Muscle layer of duodenum (tissue), 2 donors: ENCODE measurements around the gene TNFRSF11A.
A peak's percentile ranks its signal among the peaks of the same experiment; 100 is the strongest.

Source experiments
- H3K27ac ChIP-seq: one replicate; pipeline ENCODE4 v1.7.0; 2013; ENCODE audit warnings: mild to moderate bottlenecking, low read length
- H3K27me3 ChIP-seq: one replicate; pipeline ENCODE4 v1.7.0; 2013; ENCODE audit warnings: low read depth, mild to moderate bottlenecking, control low read depth, low read length
- H3K36me3 ChIP-seq, 2 donors: one replicate each; pipeline ENCODE4 v1.7.0; 2013; ENCODE audit warnings: low read length in 2 of 2, control low read depth in 1 of 2, mild to moderate bottlenecking in 1 of 2; ENCODE audit not compliant: insufficient read depth in 2 of 2, control insufficient read depth in 1 of 2
- H3K4me1 ChIP-seq, 2 donors: one replicate each; pipeline ENCODE4 v1.7.0; 2013; ENCODE audit warnings: low read length in 2 of 2, mild to moderate bottlenecking in 2 of 2, control low read depth in 1 of 2, moderate library complexity in 1 of 2; ENCODE audit not compliant: insufficient read depth in 2 of 2, control insufficient read depth in 1 of 2
- H3K4me3 ChIP-seq, 2 donors: one replicate each; pipeline ENCODE4 v1.7.0; 2013; ENCODE audit warnings: low read length in 2 of 2, low read depth in 1 of 2, mild to moderate bottlenecking in 1 of 2
- H3K9me3 ChIP-seq, 2 donors: one replicate each; pipeline ENCODE4 v1.7.0; 2013; ENCODE audit warnings: low read length in 2 of 2, control low read depth in 1 of 2, mild to moderate bottlenecking in 1 of 2; ENCODE audit not compliant: control insufficient read depth in 1 of 2
- donor health status: healthy.

The TNFRSF11A gene

DNA sequence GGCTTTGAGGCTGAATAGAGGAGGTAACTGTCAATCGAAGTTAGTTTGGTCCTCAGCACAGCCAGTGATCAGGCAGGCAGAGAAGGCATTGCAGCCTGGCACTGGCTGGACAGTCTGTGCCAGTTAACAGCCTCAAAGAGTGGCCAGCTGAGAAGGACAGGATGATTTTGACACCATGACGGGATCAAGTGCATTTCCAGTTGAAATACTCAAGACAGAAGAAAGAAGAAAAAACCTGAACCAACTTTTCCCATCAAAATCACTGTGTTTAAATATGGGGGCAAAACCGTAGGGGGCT is 101.0 kb downstream of the TNFRSF11A start:
- no peaks in the 10 kb centered on the region for H3K36me3 ChIP-seq
- no peak overlapping the region for H3K27ac ChIP-seq
- peaks cover 0 to 4% of the 10 kb centered on the region in 2 donors for H3K4me1 ChIP-seq
- no peak overlapping the region for H3K4me3 ChIP-seq
- H3K9me3 ChIP-seq = no peaks in the 10 kb centered on the region
- H3K27me3 ChIP-seq = no peaks in the 10 kb centered on the region

DNA sequence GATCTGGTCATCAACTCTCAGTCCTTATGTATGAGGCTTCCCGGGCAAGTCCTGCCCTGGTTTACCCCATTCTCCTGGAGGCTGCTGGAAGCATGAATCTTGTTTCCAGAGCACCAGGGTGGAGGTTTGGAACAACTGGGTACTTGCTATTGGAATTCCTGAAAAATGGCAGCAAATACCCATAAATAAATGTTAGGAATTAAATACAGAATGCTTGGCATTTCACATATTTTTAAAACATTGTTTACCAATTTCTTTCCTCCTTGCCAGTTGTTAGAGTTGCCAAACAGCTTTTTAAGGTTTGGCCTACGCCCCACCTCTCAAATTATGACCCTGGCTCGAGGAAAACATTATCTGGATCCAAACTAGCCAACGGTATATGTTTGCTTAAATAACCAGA is 107.1 kb downstream of the TNFRSF11A start:
- Histone ChIP-seq H3K27ac (no peak overlapping the region), H3K36me3 (no peaks in the 10 kb centered on the region), H3K4me3 (no peak overlapping the region), H3K4me1 (peaks cover under 1 to 7% of the 10 kb centered on the region in 2 donors), H3K9me3 (no peaks in the 10 kb centered on the region), H3K27me3 (no peaks in the 10 kb centered on the region)

DNA sequence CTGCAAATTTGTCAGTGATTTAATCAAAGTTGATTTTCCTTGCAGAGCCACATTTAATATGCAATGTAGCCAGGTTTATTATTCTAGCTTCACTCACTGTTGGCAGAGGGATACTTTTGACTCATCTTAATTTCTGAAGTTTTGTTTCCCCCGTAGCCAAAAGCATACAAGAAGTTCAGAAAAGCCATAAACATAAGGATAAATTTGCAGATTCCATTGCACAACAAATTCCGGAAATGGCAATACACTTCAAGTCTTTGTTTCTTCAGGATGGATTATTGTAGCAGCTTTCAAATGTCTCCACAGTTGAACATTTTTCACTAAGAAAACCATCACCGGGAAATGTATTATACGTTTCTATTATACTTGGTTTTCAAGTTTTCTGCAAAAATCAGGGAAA is 109.7 kb downstream of the TNFRSF11A start:
- Histone ChIP-seq H3K9me3 (no peaks in the 10 kb centered on the region), H3K27ac (no peak overlapping the region), H3K4me3 (no peak overlapping the region), H3K4me1 (peaks cover 7 to 8% of the 10 kb centered on the region in 2 donors), H3K27me3 (no peaks in the 10 kb centered on the region), H3K36me3 (no peaks in the 10 kb centered on the region)

DNA sequence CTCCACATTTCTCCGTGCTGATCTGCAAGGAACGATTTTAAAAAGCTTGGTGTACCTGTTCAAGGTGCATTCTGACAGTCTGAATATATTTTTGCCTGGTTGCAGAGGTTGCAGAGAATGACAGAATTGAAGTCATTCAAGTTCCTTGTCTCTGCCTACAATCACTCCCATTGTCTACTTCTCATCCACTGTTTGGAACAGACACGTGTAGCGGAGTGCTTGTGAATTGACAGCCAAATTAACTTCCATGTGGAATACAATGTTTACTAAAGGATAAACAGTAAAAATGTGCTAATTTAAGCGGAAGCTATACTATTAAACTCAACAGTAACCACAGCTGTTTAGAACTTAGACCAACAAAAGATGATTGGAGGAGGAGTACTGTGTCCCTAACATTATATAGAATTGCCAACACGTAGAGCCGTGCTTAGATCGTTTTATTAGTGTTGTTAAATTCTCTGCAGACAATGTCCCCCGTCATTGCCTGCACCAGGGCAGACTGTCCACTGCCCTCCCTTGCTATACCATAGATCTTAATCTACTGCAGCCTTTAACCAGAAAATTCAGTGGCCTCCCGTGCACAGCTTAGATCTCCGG is 110.4 kb downstream of the TNFRSF11A start:
- Histone ChIP-seq H3K36me3 (no peaks in the 10 kb centered on the region), H3K4me3 (no peak overlapping the region), H3K27me3 (no peaks in the 10 kb centered on the region), H3K27ac (no peak overlapping the region), H3K4me1 (peaks cover 7 to 8% of the 10 kb centered on the region in 2 donors), H3K9me3 (no peaks in the 10 kb centered on the region)

DNA sequence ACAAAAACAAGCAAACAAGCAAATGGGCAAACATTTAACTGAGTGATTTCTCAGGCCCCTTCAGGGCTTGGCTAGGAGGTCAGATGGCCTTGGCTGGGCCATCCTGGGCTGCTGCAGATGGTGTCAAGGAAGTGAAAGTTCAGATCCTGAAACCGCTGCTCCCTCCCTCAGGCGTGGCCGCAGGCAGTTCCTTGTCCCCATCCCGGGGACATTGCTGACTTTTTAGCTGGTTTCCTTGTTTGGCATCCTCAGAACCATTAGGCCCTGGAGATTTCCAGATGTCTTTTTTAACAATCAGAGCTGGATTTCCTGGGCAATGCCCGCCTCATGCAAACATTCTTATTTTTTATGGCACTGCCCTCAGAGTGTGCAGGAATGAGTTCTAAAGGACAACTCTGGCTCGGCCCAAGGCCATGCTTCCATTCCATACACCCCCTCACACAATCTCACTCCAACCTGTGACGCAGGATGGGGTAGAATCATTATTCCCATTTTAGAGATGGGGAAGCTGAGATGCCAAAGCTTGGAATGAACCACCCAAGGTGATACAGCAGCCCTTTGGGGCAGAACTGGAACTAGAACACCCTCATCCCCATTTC is 111.6 kb downstream of the TNFRSF11A start:
- no peaks in the 10 kb centered on the region for H3K27me3 ChIP-seq
- H3K9me3 ChIP-seq = no peaks in the 10 kb centered on the region
- peak overlapping the region; percentile 46 for H3K27ac ChIP-seq
- no peaks in the 10 kb centered on the region for H3K36me3 ChIP-seq
- no peak overlapping the region for H3K4me3 ChIP-seq
- peaks cover 7 to 8% of the 10 kb centered on the region in 2 donors for H3K4me1 ChIP-seq

DNA sequence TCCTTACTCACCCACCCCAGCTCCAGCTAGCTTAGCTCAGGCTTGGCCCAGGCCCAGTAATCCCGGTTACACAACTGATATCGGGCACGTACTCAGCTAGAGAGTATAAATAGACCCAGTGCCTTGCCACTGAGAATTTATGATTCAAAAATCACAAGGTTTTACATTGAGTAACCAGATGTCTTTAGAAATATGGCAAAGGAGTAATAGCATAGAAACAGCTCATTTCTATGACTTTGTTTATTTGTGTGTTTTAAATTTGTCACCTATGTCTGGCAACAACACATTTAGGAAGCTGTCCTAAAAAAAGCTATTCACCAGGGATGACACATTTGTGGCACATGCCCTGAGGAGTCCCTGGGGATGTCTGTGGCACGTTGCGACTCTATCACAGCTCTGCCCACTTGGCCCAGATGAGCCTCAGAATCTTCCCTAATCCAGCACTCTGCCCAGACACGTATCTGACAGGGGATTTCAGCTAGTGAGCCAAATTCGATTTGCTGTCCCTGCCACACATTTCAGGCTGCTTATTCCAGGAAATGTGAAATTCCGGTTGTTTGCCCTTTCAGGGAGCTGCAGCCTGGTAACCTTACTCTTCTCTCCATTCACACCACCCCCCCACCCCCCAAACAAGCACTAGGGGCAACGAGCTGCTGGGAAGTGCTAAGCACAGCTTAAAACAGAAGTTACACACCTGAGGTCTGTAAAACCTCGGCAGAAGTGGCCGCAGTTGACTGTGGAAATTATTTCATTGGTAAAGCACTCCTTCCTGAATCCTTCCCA is 112.3 kb downstream of the TNFRSF11A start:
- H3K9me3 ChIP-seq = no peaks in the 10 kb centered on the region
- H3K27me3 ChIP-seq = no peaks in the 10 kb centered on the region
- H3K36me3 ChIP-seq = no peaks in the 10 kb centered on the region
- peak overlapping the region in 1 of 2 donors; percentile 2 for H3K4me3 ChIP-seq
- H3K27ac ChIP-seq = peak overlapping the region; percentile 70
- peaks cover 7 to 8% of the 10 kb centered on the region in 2 donors for H3K4me1 ChIP-seq

DNA sequence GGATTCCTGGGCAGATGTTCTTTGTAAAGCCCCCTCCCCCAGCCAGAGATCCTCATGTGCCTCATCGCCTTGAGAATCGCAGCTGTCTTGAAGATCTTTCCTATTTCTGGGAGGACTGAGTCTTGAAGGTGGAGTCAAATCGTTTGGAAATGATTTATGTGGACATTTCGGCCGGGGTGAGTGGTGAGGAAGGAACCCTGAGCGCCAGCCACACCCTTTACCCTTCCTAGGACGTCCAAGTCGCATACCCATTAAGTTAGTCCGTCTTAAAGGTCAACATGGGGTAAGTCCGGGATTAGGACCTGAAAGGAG is 112.9 kb downstream of the TNFRSF11A start:
- peaks cover 7 to 8% of the 10 kb centered on the region in 2 donors for H3K4me1 ChIP-seq
- H3K4me3 ChIP-seq = no peak overlapping the region
- peak overlapping the region; percentile 70 for H3K27ac ChIP-seq
- no peaks in the 10 kb centered on the region for H3K36me3 ChIP-seq
- H3K27me3 ChIP-seq = no peaks in the 10 kb centered on the region
- H3K9me3 ChIP-seq = no peaks in the 10 kb centered on the region

DNA sequence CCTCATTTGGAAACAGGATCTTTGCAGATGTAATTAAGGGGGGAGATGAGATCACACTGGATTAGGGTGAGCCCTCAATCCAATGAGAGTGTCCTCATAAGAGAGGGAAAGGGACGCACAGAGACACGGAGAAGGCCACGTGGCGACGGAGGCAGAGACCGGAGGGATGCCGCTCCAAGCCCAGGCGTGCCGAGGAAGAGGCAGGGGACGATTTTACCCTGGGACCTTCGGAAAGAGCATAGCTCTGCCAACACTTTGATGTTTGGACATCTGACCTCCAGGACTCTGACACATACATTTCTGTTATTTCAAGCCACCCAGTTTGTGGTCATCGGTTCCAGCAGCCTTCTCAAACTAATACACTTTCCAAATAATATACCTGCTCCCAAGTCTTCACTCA is 113.3 kb downstream of the TNFRSF11A start:
- Histone ChIP-seq H3K4me3 (no peak overlapping the region), H3K27ac (no peak overlapping the region), H3K36me3 (no peaks in the 10 kb centered on the region), H3K9me3 (no peaks in the 10 kb centered on the region), H3K27me3 (no peaks in the 10 kb centered on the region), H3K4me1 (peaks cover 7 to 8% of the 10 kb centered on the region in 2 donors)

DNA sequence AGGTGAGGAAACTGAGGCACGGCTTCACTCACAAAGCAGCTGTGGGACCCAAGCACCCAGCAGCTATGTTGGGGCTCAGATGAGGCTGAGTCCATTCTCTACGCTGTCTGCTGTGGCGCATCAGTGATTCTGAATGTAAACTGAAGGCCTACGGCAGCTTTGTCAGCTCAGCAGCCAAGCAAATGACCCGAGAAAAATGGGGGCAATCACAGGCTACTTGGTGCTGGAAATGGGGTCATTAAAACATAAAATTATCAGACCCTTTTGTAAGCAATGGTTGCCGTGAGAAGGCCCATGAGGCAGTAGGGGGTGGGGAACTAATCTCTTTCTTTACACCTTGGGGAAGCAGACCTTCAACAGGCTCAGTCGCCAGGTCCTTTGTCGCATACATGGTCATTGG is 113.8 kb downstream of the TNFRSF11A start:
- H3K4me3 ChIP-seq = no peak overlapping the region
- H3K4me1 ChIP-seq = peaks cover 7 to 8% of the 10 kb centered on the region in 2 donors
- no peaks in the 10 kb centered on the region for H3K27me3 ChIP-seq
- H3K9me3 ChIP-seq = no peaks in the 10 kb centered on the region
- H3K27ac ChIP-seq = no peak overlapping the region
- no peaks in the 10 kb centered on the region for H3K36me3 ChIP-seq
